ENCODE data around the gene AFAP1L2. TPM values are rescaled to one million over a fixed set of nuclear protein-coding genes. Genes with fewer than 3 reads are reported as not detected.
"Not testable (repeated sequence)": the region's sequence is repeated elsewhere in the genome, so short reads cannot be mapped to it uniquely, and the experiment has no call there.

The AFAP1L2 gene
- polyA plus RNA-seq, 2 donors: 7.8 to 8.2 TPM

DNA sequence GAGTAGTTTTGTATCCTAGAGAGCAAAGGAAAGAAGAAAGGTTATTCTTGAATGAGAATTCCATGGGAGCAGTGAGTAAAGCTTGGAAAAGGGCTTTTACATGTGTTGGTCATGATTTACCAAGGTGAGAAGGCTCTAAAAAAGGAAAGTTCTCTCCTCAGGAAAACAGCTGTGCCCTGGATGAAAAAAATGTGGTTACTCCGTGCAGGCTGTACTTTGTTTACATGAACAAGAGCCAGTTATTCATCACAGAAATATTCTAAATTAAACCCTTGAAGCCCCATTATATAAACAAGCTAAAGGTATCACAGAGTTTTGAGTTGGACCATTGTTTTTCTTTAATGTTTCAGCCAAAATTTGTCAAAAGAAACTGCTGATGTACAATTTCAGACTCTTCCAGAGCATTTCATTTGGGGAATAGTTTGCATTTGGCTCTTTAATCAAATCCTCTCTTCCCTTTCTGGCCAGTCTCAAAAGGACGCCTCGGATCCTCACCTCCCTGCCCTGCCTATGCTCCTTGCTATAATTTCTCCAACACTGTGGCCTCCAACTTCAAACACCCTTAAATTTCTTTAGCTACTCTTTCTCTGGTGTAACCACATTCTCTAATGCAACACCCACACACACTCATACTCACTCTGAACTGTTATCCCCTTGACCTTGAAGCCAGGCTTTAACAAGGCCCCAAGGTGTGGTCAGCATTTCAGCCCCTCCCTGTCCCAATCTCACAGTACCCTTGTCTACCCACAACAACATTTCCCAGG is 47.4 kb downstream of the AFAP1L2 start:
- WGBS, 2 donors: 17 to 23% methylated on average over 3 of the region's 3 CpGs

DNA sequence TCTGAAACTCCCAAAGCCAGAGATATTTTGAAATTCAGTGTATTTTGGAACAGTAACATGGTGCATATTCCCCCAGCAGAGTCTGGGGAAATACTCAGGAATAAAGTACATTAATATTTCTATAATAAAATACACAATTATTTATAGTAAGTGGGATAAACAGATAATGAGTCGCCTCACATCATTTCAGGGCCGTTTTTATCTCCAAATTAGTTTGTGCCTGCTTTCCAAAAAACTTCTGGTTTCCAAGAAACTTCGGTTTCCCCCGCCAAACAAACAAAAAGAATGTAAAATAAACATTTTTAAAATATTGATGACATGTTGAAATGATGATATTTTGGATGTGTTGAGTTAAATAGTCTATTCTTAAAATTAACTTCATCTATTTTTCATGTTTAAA is 48.2 kb downstream of the AFAP1L2 start:
- Histone ChIP-seq H3K9me3 (ENCODE audit: control insufficient read depth in 2 of 2, insufficient read depth in 1 of 2, low read depth in 1 of 2, low read length in 1 of 2) (no peaks in the 10 kb centered on the region), H3K27me3 (ENCODE audit: control insufficient read depth in 1 of 2, insufficient read depth in 2 of 2, low read length in 2 of 2) (no peaks in the 10 kb centered on the region), H3K36me3 (ENCODE audit: control insufficient read depth in 2 of 2, insufficient read depth in 2 of 2, low read length in 1 of 2) (no peaks in the 10 kb centered on the region), H3K27ac (ENCODE audit: low read depth in 2 of 2, low read length in 1 of 2) (no peak overlapping the region), H3K4me3 (ENCODE audit: low read depth in 1 of 2, low read length in 2 of 2) (no peak overlapping the region), H3K4me1 (ENCODE audit: control insufficient read depth in 2 of 2, insufficient read depth in 2 of 2, low read length in 1 of 2) (no peaks in the 10 kb centered on the region)
- WGBS, 2 donors: 53 to 55% methylated on average over 4 of the region's 4 CpGs

More for the DNA sequence above, 47.4 kb downstream of the AFAP1L2 start:
- H3K4me1 ChIP-seq (ENCODE audit: control insufficient read depth in 2 of 2, insufficient read depth in 2 of 2, low read length in 1 of 2): no peaks in the 10 kb centered on the region
- no peaks in the 10 kb centered on the region for H3K36me3 ChIP-seq (ENCODE audit: control insufficient read depth in 2 of 2, insufficient read depth in 2 of 2, low read length in 1 of 2)
- H3K27me3 ChIP-seq (ENCODE audit: control insufficient read depth in 1 of 2, insufficient read depth in 2 of 2, low read length in 2 of 2): no peaks in the 10 kb centered on the region
- H3K9me3 ChIP-seq (ENCODE audit: control insufficient read depth in 2 of 2, insufficient read depth in 1 of 2, low read depth in 1 of 2, low read length in 1 of 2): no peaks in the 10 kb centered on the region
- H3K27ac ChIP-seq (ENCODE audit: low read depth in 2 of 2, low read length in 1 of 2): peak overlapping the region; percentile 33 to 50
- no peak overlapping the region for H3K4me3 ChIP-seq (ENCODE audit: low read depth in 1 of 2, low read length in 2 of 2)

DNA sequence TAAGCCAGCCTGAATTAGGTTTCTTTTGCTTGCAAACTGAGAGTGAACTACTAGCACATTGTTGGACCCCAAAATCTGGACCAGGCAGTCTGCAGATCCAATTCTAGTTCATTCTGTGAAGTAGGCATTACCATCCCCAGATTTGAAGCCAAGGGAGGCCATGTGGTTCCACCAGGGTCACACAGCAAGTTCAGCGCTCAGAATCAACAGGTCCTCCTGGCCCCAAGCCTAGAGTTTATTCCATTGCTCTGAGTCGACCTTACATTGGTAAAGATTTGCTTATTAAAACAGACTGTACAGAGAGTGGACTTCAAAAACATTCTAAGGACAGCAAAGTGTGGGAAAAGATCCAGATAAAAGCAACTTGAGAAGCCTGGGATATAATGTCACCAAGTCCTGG is 50.9 kb downstream of the AFAP1L2 start:
- 60 to 73% methylated on average over 2 of the region's 2 CpGs for WGBS, 2 donors
- Histone ChIP-seq H3K4me1 (ENCODE audit: control insufficient read depth in 2 of 2, insufficient read depth in 2 of 2, low read length in 1 of 2) (peaks cover 5% of the 10 kb centered on the region in 2 donors), H3K36me3 (ENCODE audit: control insufficient read depth in 2 of 2, insufficient read depth in 2 of 2, low read length in 1 of 2) (no peaks in the 10 kb centered on the region)

DNA sequence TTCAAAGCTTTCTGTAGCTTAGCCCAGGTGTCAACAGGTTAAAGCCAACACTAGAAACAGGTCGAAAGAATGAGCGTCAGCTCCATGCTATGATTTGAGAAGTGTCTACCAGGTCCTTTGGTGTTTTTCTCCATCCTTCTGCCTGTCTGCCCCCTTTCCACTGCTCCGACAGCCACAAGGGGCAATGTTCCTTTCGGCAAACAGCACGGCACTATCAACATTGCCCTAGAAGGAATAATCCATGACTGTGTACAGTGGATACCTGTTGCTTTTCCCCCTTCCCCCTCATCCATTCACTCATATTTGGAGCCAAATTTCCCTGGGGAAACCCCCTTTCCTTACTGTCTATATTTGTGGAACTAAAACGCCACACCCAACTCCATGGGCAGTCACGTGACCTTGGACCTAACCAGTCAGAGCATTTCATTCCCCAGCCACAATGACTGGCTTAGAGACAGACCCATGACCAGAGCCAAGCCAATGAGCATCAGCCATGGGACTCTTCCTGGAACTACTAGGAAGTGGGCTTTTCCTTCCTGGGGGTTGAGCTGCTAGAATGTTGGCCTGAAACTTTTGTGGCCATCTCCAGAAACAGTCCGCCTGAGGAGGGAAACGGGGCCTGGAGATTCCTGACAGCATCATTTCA is 51.5 kb downstream of the AFAP1L2 start:
- Histone ChIP-seq H3K4me1 (ENCODE audit: control insufficient read depth in 2 of 2, insufficient read depth in 2 of 2, low read length in 1 of 2) (peaks cover 5% of the 10 kb centered on the region in 2 donors), H3K9me3 (ENCODE audit: control insufficient read depth in 2 of 2, insufficient read depth in 1 of 2, low read depth in 1 of 2, low read length in 1 of 2) (no peaks in the 10 kb centered on the region), H3K27me3 (ENCODE audit: control insufficient read depth in 1 of 2, insufficient read depth in 2 of 2, low read length in 2 of 2) (no peaks in the 10 kb centered on the region), H3K4me3 (ENCODE audit: low read depth in 1 of 2, low read length in 2 of 2) (no peak overlapping the region), H3K36me3 (ENCODE audit: control insufficient read depth in 2 of 2, insufficient read depth in 2 of 2, low read length in 1 of 2) (no peaks in the 10 kb centered on the region), H3K27ac (ENCODE audit: low read depth in 2 of 2, low read length in 1 of 2) (no peak overlapping the region)
- 91 to 94% methylated on average over 9 of the region's 9 CpGs for WGBS, 2 donors

More for the DNA sequence above, 50.9 kb downstream of the AFAP1L2 start:
- Histone ChIP-seq H3K27me3 (ENCODE audit: control insufficient read depth in 1 of 2, insufficient read depth in 2 of 2, low read length in 2 of 2) (no peaks in the 10 kb centered on the region), H3K9me3 (ENCODE audit: control insufficient read depth in 2 of 2, insufficient read depth in 1 of 2, low read depth in 1 of 2, low read length in 1 of 2) (no peaks in the 10 kb centered on the region), H3K4me3 (ENCODE audit: low read depth in 1 of 2, low read length in 2 of 2) (no peak overlapping the region), H3K27ac (ENCODE audit: low read depth in 2 of 2, low read length in 1 of 2) (no peak overlapping the region)

DNA sequence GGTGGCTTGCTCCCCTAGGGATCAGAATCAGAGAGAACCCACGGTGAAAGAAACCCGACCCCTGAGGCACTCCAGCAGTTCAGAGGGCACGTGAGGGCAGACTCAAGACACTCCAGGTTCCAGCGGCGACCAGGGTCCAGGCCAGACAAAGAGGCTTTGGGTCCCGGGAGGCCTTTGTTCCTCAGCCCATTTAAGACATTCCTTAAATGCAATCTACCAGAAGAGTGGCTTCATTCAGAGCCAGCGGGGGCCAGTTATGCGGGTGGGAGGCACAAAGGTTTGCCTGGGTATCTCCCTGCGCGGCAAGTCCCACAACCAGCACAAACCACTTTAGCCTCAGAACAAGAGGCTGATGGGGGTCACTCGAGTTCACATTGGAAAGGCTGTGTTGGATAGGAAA is 53.6 kb downstream of the AFAP1L2 start:
- peak overlapping the region in 1 of 2 donors; percentile 1 for H3K27ac ChIP-seq (ENCODE audit: low read depth in 2 of 2, low read length in 1 of 2)
- H3K4me1 ChIP-seq (ENCODE audit: control insufficient read depth in 2 of 2, insufficient read depth in 2 of 2, low read length in 1 of 2): peaks cover 5% of the 10 kb centered on the region in 2 donors
- no peaks in the 10 kb centered on the region for H3K36me3 ChIP-seq (ENCODE audit: control insufficient read depth in 2 of 2, insufficient read depth in 2 of 2, low read length in 1 of 2)
- H3K27me3 ChIP-seq (ENCODE audit: control insufficient read depth in 1 of 2, insufficient read depth in 2 of 2, low read length in 2 of 2): no peaks in the 10 kb centered on the region
- no peak overlapping the region for H3K4me3 ChIP-seq (ENCODE audit: low read depth in 1 of 2, low read length in 2 of 2)
- 77 to 85% methylated on average over 11 of the region's 11 CpGs for WGBS, 2 donors
- no peaks in the 10 kb centered on the region for H3K9me3 ChIP-seq (ENCODE audit: control insufficient read depth in 2 of 2, insufficient read depth in 1 of 2, low read depth in 1 of 2, low read length in 1 of 2)

DNA sequence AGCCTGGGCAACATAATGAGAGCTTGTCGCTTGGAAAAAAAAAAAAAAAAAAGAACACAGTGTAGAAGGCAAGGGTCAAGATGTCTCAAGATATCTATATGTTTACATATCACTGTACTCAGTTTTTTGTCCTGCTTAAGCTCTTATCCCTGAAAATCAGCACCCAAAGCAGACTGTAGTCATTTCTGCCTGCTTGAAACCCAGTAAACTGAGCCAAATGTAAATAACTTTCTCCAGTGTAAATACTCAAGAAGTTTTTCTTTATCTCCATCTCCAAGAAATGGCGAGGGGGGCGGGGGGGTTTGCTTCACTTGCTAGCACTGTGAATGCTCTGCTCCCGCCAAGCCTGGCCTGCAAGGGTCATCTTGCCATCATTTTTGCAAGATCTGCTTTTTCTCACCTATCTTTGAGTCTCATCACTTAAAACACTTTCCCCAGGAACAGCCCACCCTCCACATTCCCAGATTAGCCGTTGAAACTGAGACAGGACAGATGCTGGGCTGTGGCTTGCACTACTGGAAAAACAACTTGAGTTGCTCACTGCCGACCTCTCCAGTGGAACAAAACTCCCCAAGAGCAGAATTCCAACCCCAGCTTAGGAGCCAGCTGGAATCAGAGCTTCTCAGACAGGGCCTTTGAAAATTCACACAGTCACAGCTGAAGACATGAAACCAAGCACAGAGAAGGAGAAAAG is 54.6 kb downstream of the AFAP1L2 start:
- no peak overlapping the region for H3K4me3 ChIP-seq (ENCODE audit: low read depth in 1 of 2, low read length in 2 of 2)
- H3K9me3 ChIP-seq (ENCODE audit: control insufficient read depth in 2 of 2, insufficient read depth in 1 of 2, low read depth in 1 of 2, low read length in 1 of 2): no peaks in the 10 kb centered on the region
- no peaks in the 10 kb centered on the region for H3K27me3 ChIP-seq (ENCODE audit: control insufficient read depth in 1 of 2, insufficient read depth in 2 of 2, low read length in 2 of 2)
- H3K4me1 ChIP-seq (ENCODE audit: control insufficient read depth in 2 of 2, insufficient read depth in 2 of 2, low read length in 1 of 2): peaks cover 5% of the 10 kb centered on the region in 2 donors
- peak overlapping the region in 1 of 2 donors; percentile 24 for H3K27ac ChIP-seq (ENCODE audit: low read depth in 2 of 2, low read length in 1 of 2)
- H3K36me3 ChIP-seq (ENCODE audit: control insufficient read depth in 2 of 2, insufficient read depth in 2 of 2, low read length in 1 of 2): no peaks in the 10 kb centered on the region
- 54 to 63% methylated on average over 6 of the region's 6 CpGs for WGBS, 2 donors

DNA sequence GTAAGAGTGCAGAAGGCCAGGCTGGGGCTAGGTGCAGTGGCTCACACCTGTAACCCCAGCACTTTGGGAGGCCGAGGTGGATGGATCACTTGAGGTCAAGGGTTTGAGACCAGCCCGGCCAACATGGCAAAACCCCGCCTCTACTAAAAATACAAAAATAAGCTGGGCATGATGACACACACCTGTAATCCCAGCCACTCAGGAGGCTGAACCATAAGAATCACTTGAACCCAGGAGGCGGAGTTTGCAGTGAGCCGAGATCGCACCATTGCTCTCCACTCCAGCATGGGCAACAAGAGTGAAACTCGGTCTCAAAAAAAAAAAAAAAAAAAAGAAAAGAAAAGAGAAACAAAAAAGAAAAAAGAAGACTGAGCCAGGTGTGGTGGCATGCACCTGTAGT is 55.2 kb downstream of the AFAP1L2 start:
- 92 to 93% methylated on average over 7 of the region's 7 CpGs for WGBS, 2 donors
- not testable (repeated sequence) for H3K4me1 ChIP-seq (ENCODE audit: control insufficient read depth in 2 of 2, insufficient read depth in 2 of 2, low read length in 1 of 2); H3K36me3 ChIP-seq (ENCODE audit: control insufficient read depth in 2 of 2, insufficient read depth in 2 of 2, low read length in 1 of 2); H3K4me3 ChIP-seq (ENCODE audit: low read depth in 1 of 2, low read length in 2 of 2); H3K27me3 ChIP-seq (ENCODE audit: control insufficient read depth in 1 of 2, insufficient read depth in 2 of 2, low read length in 2 of 2); H3K27ac ChIP-seq (ENCODE audit: low read depth in 2 of 2, low read length in 1 of 2); H3K9me3 ChIP-seq (ENCODE audit: control insufficient read depth in 2 of 2, insufficient read depth in 1 of 2, low read depth in 1 of 2, low read length in 1 of 2)

DNA sequence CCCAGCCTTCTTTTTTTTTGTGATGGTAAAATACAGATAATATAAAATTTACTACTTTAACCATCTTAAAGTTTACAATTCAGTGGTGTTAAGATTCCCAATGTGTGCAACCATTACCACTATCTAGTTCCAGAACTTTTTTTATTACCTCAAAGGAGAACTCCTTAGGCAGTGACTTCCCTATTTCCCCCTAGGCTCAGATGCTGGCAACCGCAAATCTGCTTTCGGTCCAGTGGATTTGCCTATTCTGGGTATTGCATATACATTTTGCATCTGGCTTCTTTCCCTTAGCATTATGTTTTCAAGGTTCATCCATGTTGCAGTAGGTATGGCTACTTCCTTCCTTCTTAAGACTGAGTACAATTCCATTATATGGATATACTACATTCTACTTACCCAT is 56.5 kb downstream of the AFAP1L2 start:
- Histone ChIP-seq H3K4me1 (ENCODE audit: control insufficient read depth in 2 of 2, insufficient read depth in 2 of 2, low read length in 1 of 2) (peaks cover 5 to 9% of the 10 kb centered on the region in 2 donors), H3K36me3 (ENCODE audit: control insufficient read depth in 2 of 2, insufficient read depth in 2 of 2, low read length in 1 of 2) (no peaks in the 10 kb centered on the region), H3K9me3 (ENCODE audit: control insufficient read depth in 2 of 2, insufficient read depth in 1 of 2, low read depth in 1 of 2, low read length in 1 of 2) (no peaks in the 10 kb centered on the region), H3K27ac (ENCODE audit: low read depth in 2 of 2, low read length in 1 of 2) (no peak overlapping the region), H3K27me3 (ENCODE audit: control insufficient read depth in 1 of 2, insufficient read depth in 2 of 2, low read length in 2 of 2) (no peaks in the 10 kb centered on the region), H3K4me3 (ENCODE audit: low read depth in 1 of 2, low read length in 2 of 2) (no peak overlapping the region)
- 92 to 94% methylated on average over 2 of the region's 2 CpGs for WGBS, 2 donors

DNA sequence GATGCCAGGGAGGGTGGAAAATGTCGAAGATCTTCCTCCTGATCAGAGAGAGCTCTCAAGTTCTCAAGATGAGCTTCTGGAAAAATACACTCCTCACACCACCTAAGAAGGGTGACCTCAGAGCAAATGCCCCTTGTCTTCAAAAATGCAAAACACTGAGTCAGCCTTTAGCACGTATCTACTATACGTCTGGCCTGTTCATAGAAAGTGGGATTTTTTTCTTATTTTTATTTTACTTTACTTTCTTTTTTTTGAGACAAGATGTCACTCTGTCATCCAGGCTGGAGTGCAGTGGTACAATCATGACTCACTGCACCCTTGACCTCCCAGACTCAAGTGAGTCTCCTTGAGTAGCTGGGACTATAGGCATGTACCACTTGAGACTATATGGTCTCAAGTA is 57.1 kb downstream of the AFAP1L2 start:
- Histone ChIP-seq H3K27me3 (ENCODE audit: control insufficient read depth in 1 of 2, insufficient read depth in 2 of 2, low read length in 2 of 2) (no peaks in the 10 kb centered on the region), H3K4me3 (ENCODE audit: low read depth in 1 of 2, low read length in 2 of 2) (no peak overlapping the region), H3K4me1 (ENCODE audit: control insufficient read depth in 2 of 2, insufficient read depth in 2 of 2, low read length in 1 of 2) (peaks cover 5 to 9% of the 10 kb centered on the region in 2 donors), H3K9me3 (ENCODE audit: control insufficient read depth in 2 of 2, insufficient read depth in 1 of 2, low read depth in 1 of 2, low read length in 1 of 2) (no peaks in the 10 kb centered on the region), H3K27ac (ENCODE audit: low read depth in 2 of 2, low read length in 1 of 2) (no peak overlapping the region), H3K36me3 (ENCODE audit: control insufficient read depth in 2 of 2, insufficient read depth in 2 of 2, low read length in 1 of 2) (no peaks in the 10 kb centered on the region)
- WGBS, 2 donors: 79 to 84% methylated on average over 3 of the region's 3 CpGs
